PFSK-1 (cell line): ENCODE data around the gene NRG3.

ENCODE experiments used
- FOXP2 ChIP-seq: optimal IDR thresholded peaks from 2 replicates; pipeline ENCODE3; 2011; ENCODE audit warnings: borderline replicate concordance, control low read depth, inconsistent platforms; ENCODE audit not compliant: insufficient read depth; ENCODE audit errors: extremely low read length, extremely low read depth
- POLR2AphosphoS5 ChIP-seq: IDR thresholded peaks from 2 replicates; pipeline ENCODE4 v1.6.1; 2012; ENCODE audit warnings: low read depth, mild to moderate bottlenecking, control low read depth, low read length, moderate library complexity
- REST ChIP-seq, 2 experiments: IDR thresholded peaks; 2 replicates each; pipeline versions ENCODE4 v1.6.1 to v1.8.0; 2011 to 2012; ENCODE audit warnings: low read depth in 2 of 2, low read length in 2 of 2, control low read depth in 1 of 2, inconsistent platforms in 1 of 2, mild to moderate bottlenecking in 1 of 2, moderate library complexity in 1 of 2; ENCODE audit not compliant: insufficient read depth in 1 of 2
- SIN3A ChIP-seq: IDR thresholded peaks from 2 replicates; pipeline ENCODE4 v1.6.1; 2012; ENCODE audit warnings: mild to moderate bottlenecking, low read length, moderate library complexity, borderline replicate concordance; ENCODE audit not compliant: insufficient read depth
- TAF1 ChIP-seq: IDR thresholded peaks from 2 replicates; pipeline ENCODE4 v1.6.1; 2012; ENCODE audit warnings: low read length, control low read depth, borderline replicate concordance; ENCODE audit not compliant: insufficient read depth

The NRG3 gene

GRCh38 chr10:82020999-82021398 is 146.0 kb downstream of the NRG3 start:
- no peak for TF ChIP-seq POLR2AphosphoS5
- TF ChIP-seq SIN3A, result no peak
- TF ChIP-seq FOXP2, result no peak
- no peak for TF ChIP-seq TAF1
- TF ChIP-seq REST (IDR thresholded peaks at IDR 0.05; ENCODE audit: insufficient read depth in 1 of 2, low read depth in 2 of 2, low read length in 2 of 2), result no peak

DNA sequence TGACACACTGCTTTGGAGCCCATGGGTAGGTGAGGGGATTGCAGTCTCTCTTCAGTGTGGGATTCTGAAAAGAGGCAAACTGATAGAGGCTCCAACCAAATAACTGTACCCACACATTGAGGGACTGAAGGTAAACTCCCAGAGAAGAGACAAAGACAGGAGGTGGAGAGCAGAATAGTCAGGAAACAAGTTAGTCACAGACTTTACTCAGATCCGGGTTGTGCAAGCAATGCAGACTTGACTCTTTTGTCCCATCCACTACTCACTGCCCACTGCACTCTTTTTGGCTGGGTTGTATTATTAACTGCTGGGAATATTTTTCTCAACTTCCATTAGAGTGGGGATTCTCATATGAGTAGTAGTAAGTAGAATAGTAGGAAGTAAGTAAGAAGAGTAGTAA is 152.7 kb downstream of the NRG3 start:
- TF ChIP-seq FOXP2, result no peak
- no peak for TF ChIP-seq SIN3A
- TF ChIP-seq TAF1, result no peak
- TF ChIP-seq REST (IDR thresholded peaks at IDR 0.05; ENCODE audit: insufficient read depth in 1 of 2, low read depth in 2 of 2, low read length in 2 of 2), result no peak
- no peak for TF ChIP-seq POLR2AphosphoS5

- no peak for TF ChIP-seq REST (IDR thresholded peaks at IDR 0.05; ENCODE audit: insufficient read depth in 1 of 2, low read depth in 2 of 2, low read length in 2 of 2)
- TF ChIP-seq SIN3A, result no peak
- TF ChIP-seq POLR2AphosphoS5, result no peak
- TF ChIP-seq FOXP2, result no peak
Measured at GRCh38 chr10:82037076-82037475, 162.1 kb downstream of the NRG3 start.

GRCh38 chr10:82038587-82038986 is 163.6 kb downstream of the NRG3 start:
- no peak for TF ChIP-seq SIN3A

DNA sequence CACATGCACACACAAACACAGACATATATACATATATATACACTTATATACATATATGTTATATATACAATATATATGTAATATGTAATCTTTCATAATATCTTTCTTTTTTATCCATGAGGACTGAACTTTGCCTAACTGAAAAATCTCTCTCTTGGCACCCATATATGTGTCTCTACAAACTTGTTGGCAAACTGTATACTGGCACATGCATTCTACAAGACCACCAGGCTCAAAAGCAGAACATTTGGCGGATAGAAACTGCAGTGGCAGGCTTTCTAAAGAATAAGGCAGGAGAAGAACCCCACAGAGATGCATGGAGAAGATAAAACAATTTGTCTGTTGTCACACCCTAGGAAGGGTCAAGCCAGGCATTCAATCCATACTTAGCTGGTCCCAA is 165.3 kb downstream of the NRG3 start:
- no peak for TF ChIP-seq FOXP2
- TF ChIP-seq REST (IDR thresholded peaks at IDR 0.05; ENCODE audit: insufficient read depth in 1 of 2, low read depth in 2 of 2, low read length in 2 of 2), result no peak
- no peak for TF ChIP-seq SIN3A
- TF ChIP-seq POLR2AphosphoS5, result no peak
- TF ChIP-seq TAF1, result no peak
